ENCODE results near the gene SPATC1L.

SPATC1L gene

DNA sequence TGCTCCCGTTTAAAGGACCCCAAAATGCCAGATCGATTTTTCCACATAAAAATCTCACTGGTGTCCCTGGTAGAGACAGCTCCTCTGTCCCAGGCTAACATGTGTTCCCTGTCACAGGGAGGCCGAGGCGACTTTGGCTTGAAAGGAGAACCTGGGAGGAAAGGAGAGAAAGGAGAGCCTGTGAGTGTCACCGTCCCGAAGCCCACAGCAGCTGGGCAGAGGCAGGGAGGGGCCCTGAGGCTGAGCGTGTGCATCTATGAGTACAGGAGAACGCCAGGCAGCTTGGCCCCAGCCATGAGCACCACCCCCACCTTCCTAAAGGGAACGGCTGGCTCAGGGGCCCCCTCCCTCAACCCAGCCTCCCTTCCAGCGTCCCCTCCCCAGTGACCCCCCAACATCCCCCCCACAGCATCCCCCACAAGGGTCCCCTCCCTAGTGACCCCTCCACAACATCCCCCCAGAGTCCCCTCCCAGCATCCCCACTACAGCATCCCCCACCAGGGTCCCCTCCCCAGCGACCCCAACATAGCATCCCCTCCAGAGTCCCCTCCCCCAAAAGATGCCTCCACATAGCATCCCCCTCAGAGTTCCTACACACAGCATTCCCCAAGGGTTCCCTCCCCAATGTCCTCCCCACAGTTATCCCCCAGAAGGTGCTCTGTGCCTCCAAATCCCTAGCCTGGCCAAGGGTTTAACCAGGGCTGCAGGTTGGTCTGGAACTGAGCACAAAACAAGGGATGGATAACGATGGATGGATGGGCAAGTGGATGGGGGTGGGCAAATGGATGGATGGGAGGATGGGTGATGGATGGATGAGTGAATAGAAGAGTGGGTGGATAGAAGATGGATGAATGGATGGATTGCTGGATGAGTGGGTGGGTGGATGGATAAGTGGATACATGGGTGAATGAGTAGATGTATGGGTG lies 61.2 kb downstream of the SPATC1L start:
- no peak overlapping the region for H3K4me3 Mint-ChIP-seq
- no peak overlapping the region for H3K27ac Mint-ChIP-seq
- no peak for ATAC-seq
- peaks cover 13% of the 10 kb centered on the region for H3K27me3 Mint-ChIP-seq
- H3K4me1 Mint-ChIP-seq = no peaks in the 10 kb centered on the region
- H3K9me3 Mint-ChIP-seq = peaks cover 10% of the 10 kb centered on the region
- H3K36me3 Mint-ChIP-seq = no peaks in the 10 kb centered on the region

DNA sequence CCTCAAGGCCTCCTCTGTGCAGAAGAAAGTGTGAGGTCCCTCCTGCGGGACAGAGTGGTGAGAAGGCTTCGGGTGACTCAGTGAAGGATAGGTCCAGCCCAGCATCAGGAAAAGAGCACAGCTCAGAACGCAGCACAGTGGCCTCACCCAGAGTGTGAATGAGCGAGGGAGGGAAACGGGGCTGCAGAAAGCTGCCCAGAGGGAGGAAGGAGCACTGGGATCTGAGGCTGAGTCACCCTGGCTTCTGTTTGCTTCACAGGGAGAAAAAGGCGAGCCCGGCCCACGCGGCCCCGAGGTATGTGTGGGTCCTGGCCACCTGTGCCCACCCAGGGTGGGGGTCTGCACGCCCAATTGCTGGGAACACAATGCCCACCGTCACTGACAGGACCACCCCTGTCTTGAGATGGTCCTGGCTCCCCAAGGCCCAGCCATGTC lies 62.0 kb downstream of the SPATC1L start:
- Mint-ChIP-seq H3K36me3 (no peaks in the 10 kb centered on the region), H3K4me1 (no peaks in the 10 kb centered on the region), H3K9me3 (peaks cover 10% of the 10 kb centered on the region), H3K27ac (no peak overlapping the region), H3K4me3 (no peak overlapping the region), H3K27me3 (peaks cover 13% of the 10 kb centered on the region)
- no peak for ATAC-seq

DNA sequence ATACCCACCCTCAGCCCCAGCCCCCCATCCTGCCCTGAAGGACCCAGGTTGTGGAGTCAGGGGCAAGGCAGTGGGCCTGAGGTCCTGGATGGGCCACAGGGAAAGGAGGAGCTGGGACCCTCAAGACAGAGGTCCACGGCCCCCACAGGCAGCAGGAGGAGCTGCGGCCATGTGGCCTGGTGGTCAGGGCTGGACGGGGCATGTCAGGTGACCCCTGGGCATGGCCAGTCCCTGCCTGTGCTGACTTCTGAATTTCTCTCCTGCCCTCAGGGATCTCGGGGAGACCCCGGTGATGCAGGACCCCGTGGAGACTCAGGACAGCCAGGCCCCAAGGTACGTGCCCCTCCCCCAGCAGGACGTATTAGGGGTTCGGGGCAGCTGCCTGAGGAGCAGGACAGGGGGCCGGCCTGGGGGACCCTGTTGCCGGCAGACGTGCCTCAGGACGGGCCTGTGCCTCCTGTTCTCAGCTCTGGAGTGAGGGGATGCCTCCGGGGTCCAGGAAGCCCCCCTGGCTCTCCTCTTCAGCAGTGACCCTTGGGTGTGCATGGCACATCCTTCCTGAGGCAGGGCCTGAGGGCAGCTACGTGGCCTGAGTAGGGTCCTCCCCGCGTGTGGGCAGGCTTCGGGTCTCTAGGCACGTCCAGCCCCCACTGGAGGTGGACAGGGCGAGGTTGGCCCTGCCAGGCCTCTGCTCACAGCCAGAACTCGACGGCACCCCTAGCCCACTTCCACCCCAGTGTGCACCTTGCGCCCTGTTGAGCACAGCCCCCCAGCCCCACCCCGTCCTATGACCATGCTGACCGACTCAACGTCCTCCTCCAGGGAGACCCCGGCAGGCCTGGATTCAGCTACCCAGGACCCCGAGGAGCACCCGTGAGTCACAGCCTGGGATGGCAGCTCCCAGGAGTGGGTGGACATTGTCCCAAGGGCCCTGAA lies 62.7 kb downstream of the SPATC1L start:
- ATAC-seq = no peak
- H3K9me3 Mint-ChIP-seq = peaks cover 10% of the 10 kb centered on the region
- H3K36me3 Mint-ChIP-seq = no peaks in the 10 kb centered on the region
- no peak overlapping the region for H3K4me3 Mint-ChIP-seq
- H3K27me3 Mint-ChIP-seq = peaks cover 13% of the 10 kb centered on the region
- no peak overlapping the region for H3K27ac Mint-ChIP-seq
- H3K4me1 Mint-ChIP-seq = no peaks in the 10 kb centered on the region

DNA sequence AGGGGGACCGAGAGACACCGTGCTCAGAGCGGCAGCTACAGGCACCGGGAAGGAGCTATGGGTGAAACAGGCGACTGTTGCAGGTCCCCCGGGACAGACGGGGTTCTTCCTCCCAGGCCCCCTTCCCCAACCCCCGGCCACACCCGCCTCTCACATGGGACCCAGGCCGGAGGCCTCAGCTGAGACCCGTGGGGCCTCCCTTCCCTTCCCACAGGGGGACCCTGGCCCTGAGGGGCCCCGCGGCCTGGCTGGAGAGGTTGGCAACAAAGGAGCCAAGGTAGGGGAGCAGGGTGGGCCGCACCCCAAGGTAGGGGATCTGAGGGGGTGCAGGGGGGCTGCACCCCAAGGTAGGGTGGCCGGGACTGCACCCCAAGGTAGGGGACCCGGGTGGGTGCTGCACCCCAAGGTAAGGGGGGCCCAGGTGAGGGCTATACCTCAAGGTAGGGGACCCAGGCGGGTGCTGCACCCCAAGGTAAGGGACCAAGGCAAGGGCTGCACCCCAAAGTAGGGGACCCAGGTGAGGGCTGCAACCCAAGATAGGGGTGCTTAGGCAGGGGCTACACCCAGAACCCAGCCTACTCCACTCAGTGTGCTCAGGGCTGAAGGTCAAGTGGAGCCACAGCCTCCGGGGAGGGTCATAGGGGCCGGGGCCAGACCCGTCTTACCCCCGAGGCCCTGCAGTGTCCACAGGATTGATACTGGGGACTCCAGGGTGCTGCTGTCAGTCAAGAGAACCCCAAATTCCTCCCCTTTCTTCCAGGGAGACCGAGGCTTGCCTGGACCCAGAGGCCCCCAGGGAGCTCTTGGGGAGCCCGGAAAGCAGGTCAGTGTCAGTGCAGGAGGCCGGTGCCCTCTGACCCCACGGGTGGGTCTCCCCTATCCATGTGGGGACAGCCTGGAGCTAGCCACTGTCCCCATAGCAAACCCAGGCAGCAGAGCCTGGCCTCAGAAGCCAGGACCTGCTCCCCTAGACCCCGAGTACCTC lies 63.7 kb downstream of the SPATC1L start:
- Mint-ChIP-seq H3K27me3 (peaks cover 13% of the 10 kb centered on the region), H3K27ac (no peak overlapping the region), H3K4me1 (no peaks in the 10 kb centered on the region), H3K4me3 (no peak overlapping the region), H3K36me3 (no peaks in the 10 kb centered on the region), H3K9me3 (peaks cover 10% of the 10 kb centered on the region)
- ATAC-seq = no peak

DNA sequence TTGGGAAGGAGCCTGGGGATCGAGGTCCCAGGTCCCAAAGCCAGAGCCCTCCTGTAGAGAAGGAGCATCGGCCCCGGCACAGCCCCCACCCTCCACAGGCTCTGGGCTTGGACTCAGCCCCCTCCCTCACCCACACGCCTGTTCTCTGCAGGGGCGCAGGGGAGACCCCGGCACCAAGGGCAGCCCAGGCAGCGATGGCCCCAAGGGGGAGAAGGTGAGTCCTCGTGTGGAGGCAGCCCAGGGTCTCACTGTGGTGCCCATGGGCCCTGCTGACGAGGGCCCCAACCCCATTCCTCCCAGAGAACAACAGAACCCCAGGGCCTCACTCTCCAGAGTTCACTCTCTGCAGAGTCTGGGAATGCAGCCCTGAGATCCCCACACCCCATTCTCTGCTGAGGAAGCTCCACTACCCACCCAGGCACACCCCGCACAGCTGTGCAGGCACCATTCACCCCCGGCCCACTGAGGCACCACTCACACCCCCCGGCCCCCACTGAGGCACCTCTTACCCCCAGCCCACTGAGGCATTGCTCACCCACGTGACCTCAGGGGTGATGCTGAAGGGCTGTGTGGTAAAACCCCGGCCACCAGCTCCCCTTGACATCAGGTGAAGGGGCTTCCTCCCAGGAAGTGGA lies 64.5 kb downstream of the SPATC1L start:
- peaks cover 13% of the 10 kb centered on the region for H3K27me3 Mint-ChIP-seq
- H3K27ac Mint-ChIP-seq = no peak overlapping the region
- no peaks in the 10 kb centered on the region for H3K36me3 Mint-ChIP-seq
- H3K4me1 Mint-ChIP-seq = no peaks in the 10 kb centered on the region
- ATAC-seq = no peak
- H3K4me3 Mint-ChIP-seq = no peak overlapping the region
- peaks cover 10% of the 10 kb centered on the region for H3K9me3 Mint-ChIP-seq

DNA sequence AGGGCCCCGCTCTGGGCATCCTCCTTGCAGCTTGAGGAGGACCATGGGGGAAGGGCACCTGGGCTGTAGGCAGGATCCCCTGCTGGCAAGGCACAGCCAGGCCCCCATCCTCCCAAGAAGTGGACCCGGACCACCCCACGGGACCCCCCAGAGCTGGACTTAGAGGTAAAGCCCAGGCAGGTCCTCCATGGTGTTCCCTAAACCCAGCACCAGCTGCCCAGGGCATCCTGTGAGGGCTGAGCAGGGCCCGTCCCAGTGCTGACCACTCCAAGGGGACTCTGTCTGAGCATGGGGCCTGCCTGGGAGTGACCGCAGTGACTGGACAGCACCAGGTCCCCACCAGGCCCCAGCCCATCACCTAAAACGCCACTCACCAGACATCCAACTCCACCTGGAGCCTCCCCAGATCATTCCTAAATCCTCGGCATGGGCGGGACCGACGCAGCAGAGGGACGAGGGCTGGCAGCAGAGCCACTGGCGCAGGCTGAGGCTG lies 65.1 kb downstream of the SPATC1L start:
- Mint-ChIP-seq H3K27ac (no peak overlapping the region), H3K9me3 (peaks cover 10% of the 10 kb centered on the region), H3K27me3 (peaks cover 13% of the 10 kb centered on the region), H3K36me3 (no peaks in the 10 kb centered on the region), H3K4me1 (no peaks in the 10 kb centered on the region), H3K4me3 (no peak overlapping the region)
- no peak for ATAC-seq

DNA sequence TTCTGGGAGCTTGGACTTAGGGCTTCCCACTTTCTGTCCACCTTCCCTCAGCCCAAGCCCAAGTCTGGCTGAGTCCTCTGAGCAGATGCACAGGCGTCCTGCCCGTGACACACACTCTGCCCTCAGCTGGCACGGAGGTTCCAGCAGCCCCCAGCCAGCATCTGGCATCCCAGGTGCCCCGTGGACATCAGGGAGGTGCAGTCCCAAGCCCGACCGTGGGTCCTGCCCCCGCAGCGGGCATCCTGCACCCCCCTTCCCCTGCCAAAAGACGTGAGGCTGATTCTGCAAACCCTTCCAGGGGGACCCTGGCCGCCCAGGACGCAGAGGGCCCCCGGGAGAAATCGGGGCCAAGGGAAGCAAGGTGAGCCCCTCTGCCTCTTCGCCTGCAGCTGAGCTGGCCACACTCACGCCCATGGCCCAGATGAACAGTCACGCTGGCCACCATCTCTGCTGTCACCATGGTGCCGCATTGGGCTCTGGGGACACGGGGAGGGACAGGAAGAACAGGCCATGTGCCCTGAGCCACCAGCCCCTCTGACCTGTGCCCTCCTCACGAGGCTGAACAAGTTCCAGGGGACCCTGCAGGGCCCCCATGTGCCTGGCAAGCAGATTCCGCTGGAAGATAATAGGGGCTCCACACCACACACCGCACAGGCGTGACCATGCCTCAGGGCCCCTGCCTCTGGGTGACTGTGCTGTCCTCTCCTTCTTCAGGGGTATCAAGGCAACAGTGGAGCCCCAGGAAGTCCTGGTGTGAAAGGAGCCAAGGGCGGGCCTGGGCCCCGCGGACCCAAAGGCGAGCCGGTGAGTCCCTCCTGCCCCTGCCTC lies 65.7 kb downstream of the SPATC1L start:
- Mint-ChIP-seq H3K4me1 (no peaks in the 10 kb centered on the region), H3K4me3 (no peak overlapping the region)

DNA sequence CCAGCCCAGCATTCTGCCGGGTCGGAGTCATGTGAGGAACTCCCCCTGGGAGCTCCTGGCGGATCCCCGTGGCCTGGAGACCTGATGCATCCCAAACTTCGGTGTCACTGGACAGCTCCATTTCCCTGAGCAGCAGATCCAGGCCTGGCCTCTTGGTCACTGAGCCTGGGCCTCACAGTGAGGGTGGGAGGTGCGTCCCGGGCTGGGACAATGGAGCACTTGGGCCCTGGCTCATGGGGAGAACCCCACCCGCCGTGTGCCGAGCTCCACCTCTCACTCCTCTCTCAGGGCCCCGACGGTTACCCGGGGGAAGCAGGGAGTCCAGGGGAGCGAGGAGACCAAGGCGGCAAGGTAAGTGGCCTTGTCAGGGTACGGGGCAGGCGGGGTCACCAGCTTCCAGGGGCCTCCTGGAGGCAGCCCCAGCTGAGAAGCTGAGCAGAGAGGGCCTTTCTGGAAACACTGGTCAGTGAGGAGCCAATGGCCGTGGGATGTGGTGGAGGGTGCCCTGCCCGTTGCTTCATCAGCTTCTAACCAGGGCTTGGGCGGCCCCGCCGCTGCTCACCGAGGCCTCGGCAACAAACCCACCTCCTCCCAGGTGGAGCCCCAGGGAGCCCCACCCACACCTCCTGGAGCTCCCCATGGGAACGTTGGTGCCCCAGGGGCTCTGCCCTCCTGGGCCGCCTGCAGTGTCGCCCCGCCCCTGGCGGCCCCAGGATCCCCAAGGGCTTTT lies 66.5 kb downstream of the SPATC1L start:
- Mint-ChIP-seq H3K4me1 (no peaks in the 10 kb centered on the region), H3K4me3 (no peak overlapping the region), H3K27me3 (peaks cover 13% of the 10 kb centered on the region), H3K27ac (no peak overlapping the region), H3K36me3 (no peaks in the 10 kb centered on the region), H3K9me3 (no peaks in the 10 kb centered on the region)
- ATAC-seq = no peak

More for the DNA sequence above, 65.7 kb downstream of the SPATC1L start:
- Mint-ChIP-seq H3K36me3 (no peaks in the 10 kb centered on the region), H3K27ac (no peak overlapping the region), H3K9me3 (peaks cover 3% of the 10 kb centered on the region), H3K27me3 (peaks cover 13% of the 10 kb centered on the region)
- ATAC-seq = no peak

DNA sequence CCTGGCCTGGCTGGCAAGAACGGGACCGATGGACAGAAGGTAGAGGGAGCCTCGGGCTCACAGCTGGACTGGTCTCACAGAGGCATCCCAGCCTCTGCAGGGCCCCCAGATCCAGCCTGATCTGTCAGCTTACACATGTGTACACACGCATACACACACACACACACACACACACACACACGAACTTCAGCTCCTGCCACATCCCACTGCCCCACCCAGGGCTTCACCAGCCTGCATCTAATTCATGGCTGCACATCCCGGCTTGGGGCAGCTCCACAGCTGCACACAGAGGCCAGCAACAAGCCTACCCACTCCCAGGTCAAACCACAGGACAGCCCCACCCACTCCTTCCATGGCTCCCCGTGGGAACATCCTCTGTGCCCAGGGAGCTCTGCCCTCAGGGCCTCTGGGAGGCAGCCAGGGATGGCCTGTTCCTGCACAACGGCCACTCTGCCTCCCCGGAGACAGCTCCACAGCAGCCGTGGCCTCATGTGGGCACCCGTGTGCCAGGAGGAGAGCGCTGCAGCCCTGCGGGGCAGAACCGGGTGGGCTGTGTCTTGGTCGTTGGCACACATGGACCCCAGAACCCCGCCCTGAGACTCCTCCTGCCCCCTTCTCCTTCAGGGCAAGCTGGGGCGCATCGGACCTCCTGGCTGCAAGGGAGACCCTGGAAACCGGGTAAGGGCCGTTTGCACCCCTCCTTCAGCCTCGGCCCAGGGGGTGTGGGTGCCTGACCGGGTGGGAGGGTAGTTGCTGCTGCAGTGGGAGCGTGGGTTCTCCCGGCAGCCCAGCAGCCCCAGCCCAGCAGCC lies 67.3 kb downstream of the SPATC1L start:
- no peak overlapping the region for H3K27ac Mint-ChIP-seq

DNA sequence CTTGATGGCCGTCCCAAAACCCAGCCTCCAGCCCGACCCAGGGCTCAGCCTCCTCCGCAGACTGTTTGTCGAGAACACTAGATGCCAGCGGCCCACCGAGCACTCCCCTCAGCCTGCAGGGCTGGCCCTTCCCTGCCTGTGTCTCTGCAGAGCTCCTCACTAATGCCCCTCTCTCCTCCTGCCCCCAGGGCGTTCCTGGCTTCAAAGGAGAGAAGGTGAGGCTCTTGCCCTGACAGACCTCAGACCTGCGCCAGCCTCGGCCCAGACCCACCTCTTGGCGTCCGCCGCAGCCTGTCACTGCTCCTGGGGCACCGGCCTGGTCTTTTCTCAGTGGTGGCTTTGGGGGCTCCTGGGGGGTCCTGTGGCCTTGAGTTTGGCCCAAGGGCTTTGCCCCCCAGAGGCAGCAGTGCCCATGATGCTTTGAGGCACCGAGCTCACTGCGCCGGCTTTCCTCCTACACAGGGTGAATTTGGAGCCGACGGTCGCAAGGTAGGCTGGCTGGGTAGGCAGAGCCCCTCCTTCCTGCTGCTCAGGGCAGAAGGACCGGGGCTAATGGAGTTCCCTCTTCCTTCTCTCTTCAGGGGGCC lies 68.0 kb downstream of the SPATC1L start:
- H3K27me3 Mint-ChIP-seq = peaks cover 13% of the 10 kb centered on the region
- no peak overlapping the region for H3K4me3 Mint-ChIP-seq
- no peak overlapping the region for H3K27ac Mint-ChIP-seq
- H3K4me1 Mint-ChIP-seq = no peaks in the 10 kb centered on the region
- ATAC-seq = no peak
- no peaks in the 10 kb centered on the region for H3K36me3 Mint-ChIP-seq
- H3K9me3 Mint-ChIP-seq = no peaks in the 10 kb centered on the region

More for the DNA sequence above, 67.3 kb downstream of the SPATC1L start:
- no peaks in the 10 kb centered on the region for H3K4me1 Mint-ChIP-seq
- peaks cover 13% of the 10 kb centered on the region for H3K27me3 Mint-ChIP-seq
- no peak for ATAC-seq
- no peak overlapping the region for H3K4me3 Mint-ChIP-seq
- H3K36me3 Mint-ChIP-seq = no peaks in the 10 kb centered on the region
- H3K9me3 Mint-ChIP-seq = no peaks in the 10 kb centered on the region

DNA sequence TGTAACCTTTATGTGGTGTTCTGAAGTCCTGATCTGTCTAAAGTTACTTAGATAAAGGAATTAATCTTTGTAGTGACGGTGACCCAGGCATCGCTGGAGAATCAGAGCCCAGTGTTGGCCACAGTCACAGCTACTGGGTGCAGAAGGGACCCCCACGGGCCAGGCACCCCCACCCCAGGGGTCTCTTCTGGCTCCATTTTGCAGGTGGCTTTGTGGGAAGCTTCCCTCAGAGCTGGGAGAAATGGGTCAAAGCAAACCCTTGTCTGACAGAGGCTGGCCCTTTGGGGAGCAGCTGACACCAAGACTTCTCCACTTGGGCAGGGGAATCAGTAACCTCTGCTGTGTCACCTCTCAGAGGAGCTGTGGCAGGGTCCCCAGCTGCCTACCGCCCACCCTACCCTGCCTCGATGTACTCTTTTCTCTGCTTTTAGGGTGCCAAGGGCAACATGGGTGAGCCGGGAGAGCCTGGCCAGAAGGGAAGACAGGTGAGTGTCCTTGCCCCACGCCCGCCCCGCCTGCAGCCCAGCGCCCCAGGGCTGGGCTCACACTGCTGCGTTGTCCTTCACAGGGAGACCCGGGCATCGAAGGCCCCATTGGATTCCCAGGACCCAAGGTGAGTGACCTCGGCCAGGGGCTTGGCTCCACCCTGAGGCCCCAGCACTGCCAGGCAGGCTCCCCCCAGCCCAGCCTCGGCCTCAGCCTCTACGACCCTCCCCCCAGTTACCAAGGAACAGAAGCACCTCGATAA lies 68.6 kb downstream of the SPATC1L start:
- Mint-ChIP-seq H3K9me3 (no peaks in the 10 kb centered on the region), H3K27me3 (peaks cover 13% of the 10 kb centered on the region), H3K36me3 (no peaks in the 10 kb centered on the region), H3K4me3 (no peak overlapping the region), H3K4me1 (no peaks in the 10 kb centered on the region), H3K27ac (no peak overlapping the region)
- no peak for ATAC-seq
